ENCODE data around the gene PET100.

The PET100 gene

GRCh38 chr19:7612282-7613274 is 17.0 kb upstream of the PET100 start:
- no peak for DNase-seq (ENCODE audit: low spot score)

- DNase-seq (ENCODE audit: low spot score) = no peak
These were observed 14.5 kb upstream of the PET100 start for GRCh38 chr19:7614859-7615741.

- DNase-seq (ENCODE audit: low spot score) = no peak
These were observed 12.4 kb upstream of the PET100 start for GRCh38 chr19:7617172-7617571.

- no peak for DNase-seq (ENCODE audit: low spot score)
These were observed 11.9 kb upstream of the PET100 start for GRCh38 chr19:7617735-7618134.

- no peak for DNase-seq (ENCODE audit: low spot score)
These were observed 11.2 kb upstream of the PET100 start for GRCh38 chr19:7618348-7618747.

GRCh38 chr19:7618771-7619510 is 10.7 kb upstream of the PET100 start:
- no peak for DNase-seq (ENCODE audit: low spot score)

- no peak for DNase-seq (ENCODE audit: low spot score)
These were observed 9.7 kb upstream of the PET100 start for GRCh38 chr19:7619671-7620441.

- DNase-seq (ENCODE audit: low spot score) = no peak
These were observed 8.9 kb upstream of the PET100 start for GRCh38 chr19:7620442-7621412.

GRCh38 chr19:7622933-7623685 is 6.5 kb upstream of the PET100 start:
- DNase-seq (ENCODE audit: low spot score) = no peak

- no peak for DNase-seq (ENCODE audit: low spot score)
These were observed 5.6 kb upstream of the PET100 start for GRCh38 chr19:7623725-7624603.

- DNase-seq (ENCODE audit: low spot score) = no peak
These were observed 4.8 kb upstream of the PET100 start for GRCh38 chr19:7624810-7625209.

- DNase-seq (ENCODE audit: low spot score) = no peak
These were observed 3.7 kb upstream of the PET100 start for GRCh38 chr19:7625763-7626372.

- DNase-seq (ENCODE audit: low spot score) = no peak
These were observed 2.4 kb upstream of the PET100 start for GRCh38 chr19:7627166-7627565.

GRCh38 chr19:7628589-7629311 is 843 bp upstream of the PET100 start:
- DNase-seq (ENCODE audit: low spot score) = no peak

GRCh38 chr19:7631577-7631976 is 2.0 kb downstream of the PET100 start:
- no peak for DNase-seq (ENCODE audit: low spot score)

GRCh38 chr19:7632340-7633203 is 3.0 kb downstream of the PET100 start:
- DNase-seq (ENCODE audit: low spot score) = no peak
